H9 (cell line): ENCODE results near the gene NBEAL1. TPM values are rescaled to one million over a fixed set of nuclear protein-coding genes. Genes with fewer than 3 reads are reported as not detected.

Experiments used
- DNase-seq: peaks from one replicate; pipeline ENCODE4 v3.0.0-alpha.2; 2017
- H2AFZ ChIP-seq: one replicate; pipeline ENCODE4 v1.6.1; 2013; ENCODE audit warnings: mild to moderate bottlenecking, low read length, control low read depth, moderate library complexity
- H2AK5ac ChIP-seq: 2 replicates; pipeline ENCODE4 v1.6.1; 2013; ENCODE audit warnings: low read length, control low read depth, mixed read lengths; ENCODE audit not compliant: insufficient read length
- H2BK120ac ChIP-seq: one replicate; pipeline ENCODE4 v1.6.1; 2013; ENCODE audit warnings: low read depth, mild to moderate bottlenecking, low read length, control low read depth, inconsistent platforms; ENCODE audit not compliant: poor library complexity, severe bottlenecking
- H2BK12ac ChIP-seq: 2 replicates; pipeline ENCODE4 v1.6.1; 2013; ENCODE audit warnings: low read length, control low read depth, mixed read lengths, low read depth; ENCODE audit not compliant: insufficient read length
- H2BK15ac ChIP-seq: 2 replicates; pipeline ENCODE4 v1.6.1; 2013; ENCODE audit warnings: low read depth, low read length, control low read depth
- H2BK20ac ChIP-seq: one replicate; pipeline ENCODE4 v1.6.1; 2013; ENCODE audit warnings: low read depth, mild to moderate bottlenecking, low read length, control low read depth, inconsistent platforms; ENCODE audit not compliant: poor library complexity, severe bottlenecking
- H2BK5ac ChIP-seq: 2 replicates; pipeline ENCODE4 v1.6.1; 2013; ENCODE audit warnings: low read length, control low read depth, mixed read lengths; ENCODE audit not compliant: insufficient read length
- H3K14ac ChIP-seq: 2 replicates; pipeline ENCODE4 v1.6.1; 2013; ENCODE audit warnings: low read length, control low read depth; ENCODE audit not compliant: insufficient read depth
- H3K18ac ChIP-seq: 2 replicates; pipeline ENCODE4 v1.6.1; 2013; ENCODE audit warnings: low read depth, mild to moderate bottlenecking, mixed read lengths, low read length, control low read depth; ENCODE audit not compliant: insufficient read length
- H3K23ac ChIP-seq: 2 replicates; pipeline ENCODE4 v1.6.1; 2013; ENCODE audit warnings: low read length, control low read depth, mixed read lengths, low read depth; ENCODE audit not compliant: insufficient read length
- H3K23me2 ChIP-seq: 2 replicates; pipeline ENCODE4 v1.6.1; 2013; ENCODE audit warnings: low read depth, mild to moderate bottlenecking, mixed read lengths, low read length, control low read depth; ENCODE audit not compliant: insufficient read length, poor library complexity, severe bottlenecking
- H3K27ac ChIP-seq: 2 replicates; pipeline ENCODE4 v1.5.1; 2013; ENCODE audit warnings: low read length, control low read depth, mixed read lengths, low read depth; ENCODE audit not compliant: insufficient read length
- H3K27me3 ChIP-seq: 2 replicates; pipeline ENCODE4 v1.6.1; 2013; ENCODE audit warnings: low read length, control low read depth, inconsistent platforms; ENCODE audit not compliant: insufficient read depth
- H3K4ac ChIP-seq: 2 replicates; pipeline ENCODE4 v1.6.1; 2013; ENCODE audit warnings: low read depth, mild to moderate bottlenecking, control low read depth, inconsistent platforms, low read length, moderate library complexity
- H3K4me1 ChIP-seq: 2 replicates; pipeline ENCODE4 v1.6.1; 2013; ENCODE audit warnings: low read length, control low read depth, inconsistent platforms; ENCODE audit not compliant: insufficient read depth
- H3K4me2 ChIP-seq: 2 replicates; pipeline ENCODE4 v1.6.1; 2013; ENCODE audit warnings: low read length, control low read depth, mixed read lengths; ENCODE audit not compliant: insufficient read length, insufficient read depth
- H3K56ac ChIP-seq: 2 replicates; pipeline ENCODE4 v1.6.1; 2013; ENCODE audit warnings: low read depth, mild to moderate bottlenecking, mixed read lengths, low read length, control low read depth; ENCODE audit not compliant: insufficient read length
- H3K79me1 ChIP-seq: 2 replicates; pipeline ENCODE4 v1.6.1; 2013; ENCODE audit warnings: low read depth, mild to moderate bottlenecking, moderate library complexity, low read length, control low read depth, inconsistent platforms; ENCODE audit not compliant: insufficient read depth, poor library complexity, severe bottlenecking
- H3K79me2 ChIP-seq: 2 replicates; pipeline ENCODE4 v1.6.1; 2013; ENCODE audit warnings: low read length, control low read depth, inconsistent platforms; ENCODE audit not compliant: insufficient read depth
- H3K9ac ChIP-seq: 2 replicates; pipeline ENCODE4 v1.6.1; 2013; ENCODE audit warnings: low read length, control low read depth, mixed read lengths; ENCODE audit not compliant: insufficient read length; ENCODE audit errors: extremely low read depth
- H3K9me3 ChIP-seq: one replicate; pipeline ENCODE4 v1.6.1; 2013; ENCODE audit warnings: low read depth, low read length, inconsistent platforms; ENCODE audit not compliant: control insufficient read depth
- H3T11ph ChIP-seq: one replicate; pipeline ENCODE4 v1.6.1; 2013; ENCODE audit warnings: mild to moderate bottlenecking, low read length, control low read depth, inconsistent platforms
- H4K20me1 ChIP-seq: one replicate; pipeline ENCODE4 v1.6.1; 2013; ENCODE audit not compliant: control insufficient read depth, insufficient read length, insufficient read depth
- H4K5ac ChIP-seq: 2 replicates; pipeline ENCODE4 v1.6.1; 2013; ENCODE audit warnings: low read depth, mild to moderate bottlenecking, mixed read lengths, low read length, control low read depth; ENCODE audit not compliant: insufficient read length
- H4K8ac ChIP-seq: replicated peaks from 2 replicates; pipeline ENCODE4 v1.6.1; 2013; ENCODE audit warnings: low read length, control low read depth, mixed read lengths, low read depth; ENCODE audit not compliant: insufficient read length
- H4K91ac ChIP-seq: 2 replicates; pipeline ENCODE4 v1.6.1; 2013; ENCODE audit warnings: low read depth, mild to moderate bottlenecking, moderate library complexity, mixed read lengths, low read length, control low read depth; ENCODE audit not compliant: insufficient read length
- H3K27ac Mint-ChIP-seq, 3 experiments: 2 replicates in 2 of 3; 3 replicates in 1 of 3; pipeline ENCODE4 v1.8.0; 2020 to 2021; ENCODE audit warnings: mixed read lengths in 3 of 3, mild to moderate bottlenecking in 1 of 3, moderate library complexity in 1 of 3
- H3K27me3 Mint-ChIP-seq: 2 replicates; pipeline ENCODE4 v1.8.0; 2021; ENCODE audit warnings: low read depth, mild to moderate bottlenecking, moderate library complexity, mixed read lengths
- H3K36me3 Mint-ChIP-seq, 3 experiments: 2 replicates in 2 of 3; 3 replicates in 1 of 3; pipeline ENCODE4 v1.8.0; 2020 to 2021; ENCODE audit warnings: low read depth in 3 of 3, mixed read lengths in 3 of 3; ENCODE audit not compliant: insufficient read depth in 1 of 3
- H3K4me1 Mint-ChIP-seq, 2 experiments: 2 replicates each; pipeline ENCODE4 v1.8.0; 2020; ENCODE audit warnings: mixed read lengths in 2 of 2
- H3K4me3 Mint-ChIP-seq, 2 experiments: 2 replicates in 1 of 2; 3 replicates in 1 of 2; pipeline ENCODE4 v1.8.0; 2020 to 2021; ENCODE audit warnings: mild to moderate bottlenecking in 2 of 2, mixed read lengths in 2 of 2, moderate library complexity in 1 of 2
- H3K9me3 Mint-ChIP-seq, 2 experiments: 2 replicates in 1 of 2; 3 replicates in 1 of 2; pipeline ENCODE4 v1.8.0; 2020; ENCODE audit warnings: mild to moderate bottlenecking in 2 of 2, mixed read lengths in 2 of 2, moderate library complexity in 1 of 2
- WGBS: extraction: QIAGEN DNeasy Blood & Tissue Kit; methylation state at CpG from one replicate; pipeline ENCODE4 v1.1.7; 2013; ENCODE audit warnings: missing lambda C conversion rate, low lambda C conversion rate, mixed read lengths; ENCODE audit not compliant: insufficient read length; ENCODE audit errors: extremely low coverage; 5-methylcytosine and 5-hydroxymethylcytosine counted together
- total RNA-seq: library from RNA; stranded (reverse); gene quantifications from 2 replicates; pipeline ENCODE4 v1.2.1, GENCODE V29; 2021
- TF ChIP-seq, protein P1 (sequence below): fragments of 200-600 bp; sonication (generic); conservative IDR thresholded peaks from 3 replicates; pipeline ENCODE4 v1.8.0; 2021; ENCODE audit warnings: antibody characterized with exemption, mild to moderate bottlenecking

NBEAL1 gene
- total RNA-seq, 1 experiment from 2014 or later = 10.1 TPM

GRCh38 chr2:203170502-203170901 lies 155.8 kb downstream of the NBEAL1 start:
- Histone ChIP-seq H3K79me1 (no peaks in the 10 kb centered on the region), H3K79me2 (no peaks in the 10 kb centered on the region), H4K5ac (no peak overlapping the region), H3T11ph (no peak overlapping the region), H2BK12ac (no peak overlapping the region), H2BK15ac (no peak overlapping the region), H2BK5ac (no peak overlapping the region), H2BK20ac (no peak overlapping the region), H2BK120ac (no peak overlapping the region), H2AK5ac (no peak overlapping the region), H3K9ac (no peak overlapping the region), H4K91ac (no peak overlapping the region), H2AFZ (no peak overlapping the region), H3K4me2 (no peak overlapping the region), H3K56ac (no peak overlapping the region), H3K4me1 (no peaks in the 10 kb centered on the region), H3K14ac (no peak overlapping the region), H3K23me2 (no peaks in the 10 kb centered on the region), H3K18ac (no peak overlapping the region), H3K27me3 (no peaks in the 10 kb centered on the region), H4K20me1 (no peaks in the 10 kb centered on the region), H3K23ac (no peak overlapping the region), H4K8ac (no peak overlapping the region), H3K9me3 (no peaks in the 10 kb centered on the region), H3K4ac (no peak overlapping the region), H3K27ac (no peak overlapping the region)
- DNase-seq = no peak
- H3K4me1 Mint-ChIP-seq = no peaks in the 10 kb centered on the region
- H3K27me3 Mint-ChIP-seq = no peaks in the 10 kb centered on the region
- H3K9me3 Mint-ChIP-seq = no peaks in the 10 kb centered on the region
- TF ChIP-seq, protein P1, sequence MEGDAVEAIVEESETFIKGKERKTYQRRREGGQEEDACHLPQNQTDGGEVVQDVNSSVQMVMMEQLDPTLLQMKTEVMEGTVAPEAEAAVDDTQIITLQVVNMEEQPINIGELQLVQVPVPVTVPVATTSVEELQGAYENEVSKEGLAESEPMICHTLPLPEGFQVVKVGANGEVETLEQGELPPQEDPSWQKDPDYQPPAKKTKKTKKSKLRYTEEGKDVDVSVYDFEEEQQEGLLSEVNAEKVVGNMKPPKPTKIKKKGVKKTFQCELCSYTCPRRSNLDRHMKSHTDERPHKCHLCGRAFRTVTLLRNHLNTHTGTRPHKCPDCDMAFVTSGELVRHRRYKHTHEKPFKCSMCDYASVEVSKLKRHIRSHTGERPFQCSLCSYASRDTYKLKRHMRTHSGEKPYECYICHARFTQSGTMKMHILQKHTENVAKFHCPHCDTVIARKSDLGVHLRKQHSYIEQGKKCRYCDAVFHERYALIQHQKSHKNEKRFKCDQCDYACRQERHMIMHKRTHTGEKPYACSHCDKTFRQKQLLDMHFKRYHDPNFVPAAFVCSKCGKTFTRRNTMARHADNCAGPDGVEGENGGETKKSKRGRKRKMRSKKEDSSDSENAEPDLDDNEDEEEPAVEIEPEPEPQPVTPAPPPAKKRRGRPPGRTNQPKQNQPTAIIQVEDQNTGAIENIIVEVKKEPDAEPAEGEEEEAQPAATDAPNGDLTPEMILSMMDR = no peak
- H3K36me3 Mint-ChIP-seq = peaks cover 0 to 3% (median 0%) of the 10 kb centered on the region in 3 experiments; a peak in 2 of 7 replicates
- no peak overlapping the region for H3K27ac Mint-ChIP-seq
- no CpG with 5 or more reads among the region's 4 CpGs for WGBS
- H3K4me3 Mint-ChIP-seq = no peak overlapping the region
